HG02970 (cell line): ENCODE data around the gene PEAR1.

Source experiments
- ATAC-seq: cut with Tn5 transposase; IDR thresholded peaks from one replicate; pipeline ENCODE4 v1.9.1; 2021; ENCODE audit warnings: mild to moderate bottlenecking, moderate library complexity, moderate number of reproducible peaks; ENCODE audit not compliant: unreplicated experiment, low FRiP score

The PEAR1 gene

DNA sequence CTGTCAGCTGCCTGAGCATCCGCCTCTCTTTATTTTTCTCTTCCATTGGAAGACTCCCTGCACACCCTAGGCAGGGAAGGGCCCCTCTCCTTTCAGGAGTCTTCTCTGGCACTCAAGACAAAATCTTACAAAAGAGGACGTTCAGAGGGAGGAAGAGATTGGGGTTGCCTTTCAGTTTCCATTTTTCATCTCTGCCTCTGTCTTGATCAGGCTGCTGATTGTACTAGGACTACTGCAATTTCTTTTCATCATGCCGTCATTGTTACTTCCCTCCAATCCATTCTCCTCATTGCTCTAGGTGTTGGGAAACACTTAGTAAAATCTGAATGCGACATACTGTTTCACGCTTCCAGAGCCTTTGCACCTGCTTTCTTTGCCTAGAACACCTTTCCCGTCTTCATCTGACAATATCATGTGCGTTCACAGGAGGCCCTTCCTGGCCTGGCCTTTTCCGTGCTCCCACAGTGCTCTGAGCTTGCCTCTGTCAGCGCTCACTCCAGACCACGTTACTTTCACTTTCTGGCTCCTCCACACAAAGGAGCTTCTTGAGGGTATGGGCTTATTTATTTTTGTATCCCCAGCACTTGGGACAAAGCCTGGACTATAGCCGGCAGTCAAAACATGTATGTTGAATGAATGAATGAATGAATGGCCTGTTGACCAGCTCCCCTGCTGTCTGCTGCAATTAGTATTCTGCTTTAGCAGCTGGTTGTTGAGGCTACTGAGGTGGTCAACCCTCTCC, 37.9 kb downstream of the PEAR1 start:
- ATAC-seq, result no peak

DNA sequence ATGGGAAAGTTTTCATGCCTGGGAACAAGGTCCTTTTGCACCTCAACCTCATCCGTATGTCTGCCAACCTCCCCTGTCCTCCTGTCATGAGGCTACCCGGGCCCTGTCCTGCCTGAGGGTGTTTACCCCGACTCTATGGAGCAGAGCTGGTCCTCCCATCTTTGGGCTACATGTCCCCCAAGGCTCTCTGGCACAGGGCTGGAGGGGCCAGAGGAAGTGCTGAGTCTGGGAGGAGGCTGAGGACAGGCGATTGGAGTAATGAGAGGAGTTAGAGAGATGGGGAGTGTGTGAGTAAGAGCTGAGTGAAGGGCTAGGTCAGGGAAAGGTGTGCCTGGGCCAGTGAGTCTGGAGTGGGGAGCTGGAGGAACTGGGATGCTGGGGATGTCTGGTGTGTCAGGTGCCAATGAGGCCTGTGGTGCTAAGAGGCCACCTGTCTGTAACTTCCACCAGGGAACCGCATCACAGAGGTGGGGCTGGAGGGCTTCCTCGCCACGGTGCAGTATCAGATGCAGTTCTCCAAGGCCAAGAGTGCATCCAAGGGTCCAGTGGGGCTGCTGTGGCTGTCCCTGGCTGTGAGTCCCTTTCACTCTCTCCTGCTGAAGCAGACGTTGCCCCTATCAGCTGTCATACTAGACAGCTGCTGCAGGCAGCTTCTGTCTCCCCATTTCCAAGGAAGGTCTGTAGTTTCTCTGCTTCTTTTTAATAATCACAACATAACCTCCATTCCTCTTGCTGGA, 38.6 kb downstream of the PEAR1 start:
- no peak for ATAC-seq

DNA sequence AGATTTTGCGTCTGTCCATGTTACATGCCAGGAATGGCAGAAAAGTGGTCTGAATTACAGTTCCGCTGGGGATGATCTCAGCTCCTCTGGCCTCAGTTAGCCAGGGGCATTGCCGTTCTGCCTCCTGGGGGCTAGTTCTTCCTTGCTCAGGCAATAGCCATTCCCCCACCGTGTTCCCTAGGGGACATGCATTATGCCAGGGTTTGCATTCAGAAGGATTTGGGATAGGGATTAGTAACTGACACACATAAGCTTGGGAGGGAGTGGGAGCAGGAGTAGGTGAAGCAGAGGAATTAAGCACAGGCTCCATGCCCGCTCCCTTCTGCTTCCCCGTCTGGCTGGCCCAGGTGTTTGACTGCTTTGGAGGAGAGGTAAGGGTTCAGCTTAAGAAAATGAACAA, 39.6 kb downstream of the PEAR1 start:
- ATAC-seq, result no peak

DNA sequence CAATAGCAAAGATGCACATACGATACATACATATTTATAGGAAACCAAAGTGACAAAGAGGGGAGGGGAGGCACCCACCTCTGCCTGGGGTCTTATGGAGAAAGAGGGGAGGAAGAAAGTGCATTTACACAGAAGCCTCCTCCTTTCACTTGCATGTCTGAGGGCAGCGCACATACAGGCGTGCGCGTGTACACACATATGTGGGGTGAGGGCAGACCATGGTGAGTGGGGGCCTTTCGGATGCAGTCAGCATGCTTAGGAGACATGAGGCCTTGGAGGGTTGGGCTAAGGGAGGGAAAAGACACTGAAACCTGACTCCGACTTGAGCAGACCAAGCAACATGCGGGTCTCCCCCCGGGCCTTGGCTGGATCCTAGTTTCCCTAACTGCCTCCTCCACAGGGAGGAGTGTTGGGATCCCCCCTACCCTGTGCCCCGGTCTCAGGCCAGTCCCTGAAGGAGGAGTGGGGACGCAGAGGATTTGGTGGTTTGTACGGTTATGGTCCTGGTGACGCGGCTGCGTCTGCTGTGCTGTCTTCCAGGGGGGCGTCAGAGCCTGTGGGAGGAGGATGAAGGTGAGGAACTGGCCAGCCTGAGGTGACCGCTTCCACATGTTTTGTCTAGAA, 42.1 kb downstream of the PEAR1 start:
- ATAC-seq, result no peak

GRCh38 chr1:156936191-156936590, 42.7 kb downstream of the PEAR1 start:
- ATAC-seq, result no peak

- ATAC-seq, result no peak
Measured at GRCh38 chr1:156936721-156937220, 43.3 kb downstream of the PEAR1 start.

GRCh38 chr1:156937883-156938282, 44.4 kb downstream of the PEAR1 start:
- ATAC-seq, result no peak

DNA sequence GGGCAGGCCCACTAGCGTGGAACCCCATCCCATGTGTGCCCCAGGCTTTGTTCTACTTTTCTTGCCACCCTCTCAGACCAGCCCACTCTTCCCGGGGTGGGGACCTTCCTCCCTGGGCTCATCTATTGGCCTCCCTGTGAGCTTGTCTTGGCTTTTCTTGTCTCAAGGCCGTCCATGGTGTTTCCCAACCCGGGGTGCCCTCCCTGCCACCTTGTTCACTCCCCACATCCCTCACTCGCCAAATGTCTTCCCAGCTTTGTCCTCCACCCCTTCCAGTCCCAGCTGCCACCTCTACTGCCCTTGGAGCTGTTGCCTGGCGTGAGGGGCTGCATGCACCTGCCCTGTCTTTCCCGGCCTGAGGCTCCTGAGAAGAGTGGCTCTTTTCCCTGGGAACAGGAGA, 45.3 kb downstream of the PEAR1 start:
- no peak for ATAC-seq

- ATAC-seq, result no peak
Measured at GRCh38 chr1:156939786-156940334, 46.3 kb downstream of the PEAR1 start.

DNA sequence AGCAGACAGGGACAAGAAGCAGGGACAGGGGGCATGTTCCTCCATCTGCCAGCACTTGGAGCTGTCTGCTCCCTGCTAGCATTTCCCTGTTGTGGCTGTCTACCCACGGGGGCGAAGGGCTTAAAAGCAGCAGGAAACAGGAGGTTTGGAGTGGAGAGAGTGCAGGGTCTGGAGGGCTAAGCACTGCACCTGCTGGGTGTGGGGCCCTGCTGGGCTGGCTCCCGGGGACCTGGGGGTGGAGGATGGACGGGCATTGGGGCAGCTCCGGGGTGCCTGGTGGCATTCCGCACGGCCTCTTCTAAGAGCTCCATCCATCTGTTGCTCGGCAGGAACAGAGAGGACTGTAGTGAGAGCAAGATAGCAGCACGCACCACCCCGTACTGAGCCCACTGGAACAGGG, 48.2 kb downstream of the PEAR1 start:
- no peak for ATAC-seq

- no peak for ATAC-seq
Measured at GRCh38 chr1:156942176-156942575, 48.7 kb downstream of the PEAR1 start.

DNA sequence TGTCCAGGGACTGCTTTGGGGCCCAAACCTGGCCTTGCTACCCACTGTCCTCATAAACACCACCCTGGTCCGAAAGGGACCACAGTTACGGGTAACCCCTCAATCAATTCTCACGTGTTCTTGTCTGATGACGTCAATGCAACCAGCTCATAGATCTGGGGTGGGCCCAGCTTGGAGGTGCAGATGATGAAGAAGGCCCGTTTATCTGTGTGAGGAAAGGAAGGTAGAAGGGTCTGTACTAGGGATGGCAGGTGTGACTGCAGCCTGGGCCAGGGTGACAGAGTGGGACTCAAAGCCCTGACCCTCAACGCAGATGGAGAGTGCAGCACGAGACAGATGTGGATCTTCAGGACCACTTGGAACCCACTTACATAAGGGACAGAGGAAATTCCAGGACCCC, 49.1 kb downstream of the PEAR1 start:
- ATAC-seq, result no peak

DNA sequence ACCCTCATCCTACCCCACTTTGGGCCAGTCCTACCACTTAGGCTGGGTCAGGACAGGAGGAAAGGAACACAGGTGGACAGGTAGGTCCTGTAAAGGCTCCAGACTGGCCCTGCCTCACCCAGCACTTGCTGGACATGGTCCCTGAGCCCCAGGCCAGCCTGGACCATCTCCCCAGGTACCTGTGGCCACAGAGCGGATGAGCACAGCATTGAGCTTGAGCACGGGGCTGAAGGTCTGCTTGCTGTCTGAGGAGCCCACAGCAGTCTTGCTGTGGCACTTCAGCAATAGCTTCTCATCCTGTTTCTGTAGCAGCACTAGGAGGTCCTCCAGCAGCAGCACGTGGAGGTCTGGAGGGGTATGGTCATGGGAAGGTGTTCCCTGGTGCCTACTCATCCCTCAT, 50.2 kb downstream of the PEAR1 start:
- no peak for ATAC-seq

DNA sequence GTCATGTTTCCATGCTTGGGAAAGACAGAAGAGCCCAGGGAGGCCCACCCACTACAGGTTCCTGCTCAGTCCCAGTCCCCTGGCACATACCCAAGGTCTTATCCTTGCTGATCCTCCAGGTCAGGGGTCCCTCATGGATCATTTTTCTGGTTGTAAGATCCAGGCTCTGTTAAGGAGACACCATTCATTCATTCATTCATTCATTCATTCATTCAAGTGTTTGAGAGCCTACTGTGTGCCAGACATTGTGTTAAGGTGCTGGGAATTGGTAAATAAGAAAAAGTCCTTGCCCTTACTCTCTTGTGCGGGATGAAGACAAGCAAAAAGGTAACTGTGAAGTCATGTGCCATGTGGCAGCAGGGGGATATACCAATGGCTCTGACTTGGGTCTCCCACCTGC, 50.8 kb downstream of the PEAR1 start:
- ATAC-seq, result no peak

DNA sequence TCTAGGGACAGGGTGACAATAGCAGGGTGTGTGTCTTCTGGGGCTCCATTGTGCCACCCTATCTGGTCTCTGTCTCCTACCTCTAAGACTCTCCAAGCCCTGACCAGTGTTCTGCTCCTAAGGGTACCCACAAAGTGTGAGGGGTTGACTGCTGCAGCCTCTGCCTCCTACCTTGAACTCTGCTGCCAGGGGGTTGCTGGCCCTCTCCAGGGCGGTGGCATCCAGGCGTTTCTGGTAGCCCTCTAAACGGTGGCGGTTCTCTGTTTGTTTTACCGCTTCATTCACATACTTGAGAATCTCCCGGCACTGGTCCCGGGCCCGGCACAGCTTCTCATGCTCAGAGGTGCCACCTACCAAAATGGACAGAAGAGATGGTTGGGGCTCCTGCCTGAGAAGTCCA, 51.3 kb downstream of the PEAR1 start:
- no peak for ATAC-seq

DNA sequence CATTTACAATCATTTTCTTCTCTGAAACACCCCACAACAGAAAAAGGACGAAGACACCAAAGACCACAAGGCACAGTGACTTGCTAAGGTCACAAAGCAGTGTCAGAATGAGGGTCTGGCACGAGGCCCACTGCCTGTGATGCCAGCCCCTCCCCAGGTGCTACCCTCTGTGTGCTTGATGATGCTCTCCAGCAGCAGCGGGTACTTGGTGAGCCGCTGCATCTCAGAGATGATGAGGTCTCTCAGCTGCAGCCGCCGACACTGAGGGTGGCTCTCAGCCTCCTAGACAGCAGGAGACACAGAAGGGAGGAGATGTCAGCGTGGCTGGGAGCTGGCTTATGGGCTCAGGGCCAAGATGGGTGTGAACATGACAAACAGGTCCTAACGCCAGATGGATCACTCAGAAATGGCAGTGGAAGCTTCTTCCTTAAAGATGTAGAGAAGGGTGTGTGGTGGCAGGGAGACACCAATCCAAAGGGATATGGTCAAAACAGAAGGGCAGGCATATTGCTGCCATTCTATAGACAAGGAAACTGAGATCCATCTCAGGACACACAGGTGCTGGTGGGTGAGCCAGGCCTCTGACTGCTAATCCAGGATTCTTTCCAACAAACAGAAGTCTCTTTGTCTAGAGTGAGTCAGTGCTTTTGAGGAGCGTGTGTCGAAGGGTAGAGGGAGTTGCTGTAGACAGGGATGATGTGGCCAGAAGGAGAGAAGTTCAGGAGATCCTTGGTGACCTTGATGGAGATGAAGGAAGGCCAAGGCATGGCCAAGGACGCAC, 52.6 kb downstream of the PEAR1 start:
- no peak for ATAC-seq

DNA sequence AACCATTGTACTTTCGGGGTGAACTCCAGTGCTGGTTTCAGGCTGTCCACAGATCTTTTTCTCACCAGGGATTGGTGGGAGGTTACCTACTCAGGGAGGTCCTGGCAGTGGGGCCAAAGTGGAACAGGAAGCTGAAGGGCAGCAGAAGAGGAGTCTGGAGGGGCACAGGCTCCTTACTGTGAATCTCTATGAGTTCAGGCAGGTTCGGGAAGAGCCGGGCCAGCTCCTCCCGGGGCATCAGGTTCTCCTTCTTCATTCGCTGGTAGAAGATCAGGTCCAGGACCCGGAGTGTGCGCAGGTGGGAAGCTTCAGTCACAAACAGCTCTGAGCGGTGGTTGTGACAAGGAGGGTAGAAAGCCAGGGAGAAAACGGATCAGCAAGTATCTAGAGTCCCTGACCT, 53.6 kb downstream of the PEAR1 start:
- no peak for ATAC-seq

- ATAC-seq, result no peak
Measured at GRCh38 chr1:156947818-156948525, 54.5 kb downstream of the PEAR1 start.

GRCh38 chr1:156948708-156949107, 55.2 kb downstream of the PEAR1 start:
- ATAC-seq, result no peak

DNA sequence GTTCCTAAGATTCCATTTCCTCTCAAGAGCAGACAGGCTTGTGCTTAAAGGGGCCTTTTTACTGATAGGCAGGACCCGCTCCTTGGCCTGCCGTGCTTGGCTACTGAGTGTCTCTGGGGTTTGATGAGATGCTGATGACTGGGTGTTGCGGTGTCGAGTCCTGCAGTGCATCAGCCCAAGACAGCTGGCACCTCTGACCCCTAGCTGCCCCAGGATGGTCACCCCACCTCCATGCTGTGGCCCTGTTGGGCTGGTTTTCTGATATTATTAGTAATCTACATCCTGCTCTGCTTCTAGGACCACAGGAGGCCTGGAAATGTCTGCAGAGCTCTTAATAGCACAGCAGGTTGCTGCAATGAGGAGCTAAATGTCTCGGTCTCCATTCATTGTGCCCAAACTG, 55.6 kb downstream of the PEAR1 start:
- no peak for ATAC-seq
